HL-60 (cell line): ENCODE measurements around the gene SLC6A18.

ENCODE experiments used
- GABPA ChIP-seq: IDR thresholded peaks from 2 replicates; pipeline ENCODE4 v1.6.1; 2012; ENCODE audit warnings: low read depth
- POLR2AphosphoS5 ChIP-seq: IDR thresholded peaks from 2 replicates; pipeline ENCODE4 v1.6.1; 2012; ENCODE audit warnings: low read depth
- TF ChIP-seq, protein P1 (sequence below): IDR thresholded peaks from one replicate; pipeline ENCODE4 v1.5.1; 2011; ENCODE audit warnings: low read length, control low read depth, inconsistent platforms; ENCODE audit not compliant: insufficient read depth
- TF ChIP-seq, protein P2 (sequence below): IDR thresholded peaks from 2 replicates; pipeline ENCODE4 v1.6.1; 2012; ENCODE audit warnings: low read depth; ENCODE audit not compliant: insufficient replicate concordance

DNA sequence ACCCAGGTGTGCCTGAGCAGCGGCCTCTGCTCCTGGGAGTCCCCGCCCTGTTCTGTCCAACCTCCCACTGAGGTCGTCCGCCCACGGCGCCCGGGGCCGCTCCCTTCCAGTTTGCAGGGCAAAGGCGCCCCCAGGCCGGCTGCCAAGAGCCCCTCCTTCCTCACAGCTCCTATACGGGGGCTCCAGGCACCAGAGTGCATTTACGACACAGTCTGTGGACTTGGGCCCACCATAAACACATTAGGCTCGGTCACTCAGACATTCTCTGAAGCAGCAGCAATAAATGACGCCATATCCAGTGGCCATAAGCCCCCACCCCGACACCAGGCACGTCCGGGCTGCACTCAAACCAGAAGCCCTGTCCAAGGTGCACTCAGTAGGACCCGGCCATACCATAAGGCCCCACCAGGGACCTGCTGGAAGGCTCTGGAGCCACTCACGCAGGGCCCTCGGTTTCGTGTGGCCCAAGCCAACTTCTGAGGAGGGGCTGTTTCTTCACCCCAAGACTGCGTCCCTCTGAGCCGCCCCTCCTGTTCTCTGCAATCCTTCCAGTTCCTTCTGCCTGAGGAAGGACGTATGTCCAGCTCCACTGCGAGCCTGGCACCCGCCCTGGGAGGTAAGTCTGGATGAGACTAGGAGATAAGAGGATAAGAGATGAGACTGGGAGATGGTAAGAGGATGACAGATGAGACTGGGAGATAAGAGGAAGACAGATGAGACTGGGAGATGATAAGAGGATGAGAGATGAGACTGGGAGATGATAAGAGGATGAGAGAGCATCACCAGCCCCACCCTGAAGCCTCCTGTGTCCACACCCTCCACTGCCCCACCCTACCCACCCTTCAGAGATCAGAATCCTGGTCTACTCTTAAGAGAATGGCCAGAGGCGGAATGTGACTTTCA is 26.7 kb downstream of the SLC6A18 start:
- TF ChIP-seq POLR2AphosphoS5 (no peak), GABPA (no peak)
- TF ChIP-seq, protein P1, sequence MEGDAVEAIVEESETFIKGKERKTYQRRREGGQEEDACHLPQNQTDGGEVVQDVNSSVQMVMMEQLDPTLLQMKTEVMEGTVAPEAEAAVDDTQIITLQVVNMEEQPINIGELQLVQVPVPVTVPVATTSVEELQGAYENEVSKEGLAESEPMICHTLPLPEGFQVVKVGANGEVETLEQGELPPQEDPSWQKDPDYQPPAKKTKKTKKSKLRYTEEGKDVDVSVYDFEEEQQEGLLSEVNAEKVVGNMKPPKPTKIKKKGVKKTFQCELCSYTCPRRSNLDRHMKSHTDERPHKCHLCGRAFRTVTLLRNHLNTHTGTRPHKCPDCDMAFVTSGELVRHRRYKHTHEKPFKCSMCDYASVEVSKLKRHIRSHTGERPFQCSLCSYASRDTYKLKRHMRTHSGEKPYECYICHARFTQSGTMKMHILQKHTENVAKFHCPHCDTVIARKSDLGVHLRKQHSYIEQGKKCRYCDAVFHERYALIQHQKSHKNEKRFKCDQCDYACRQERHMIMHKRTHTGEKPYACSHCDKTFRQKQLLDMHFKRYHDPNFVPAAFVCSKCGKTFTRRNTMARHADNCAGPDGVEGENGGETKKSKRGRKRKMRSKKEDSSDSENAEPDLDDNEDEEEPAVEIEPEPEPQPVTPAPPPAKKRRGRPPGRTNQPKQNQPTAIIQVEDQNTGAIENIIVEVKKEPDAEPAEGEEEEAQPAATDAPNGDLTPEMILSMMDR, result no peak
- TF ChIP-seq, protein P2, sequence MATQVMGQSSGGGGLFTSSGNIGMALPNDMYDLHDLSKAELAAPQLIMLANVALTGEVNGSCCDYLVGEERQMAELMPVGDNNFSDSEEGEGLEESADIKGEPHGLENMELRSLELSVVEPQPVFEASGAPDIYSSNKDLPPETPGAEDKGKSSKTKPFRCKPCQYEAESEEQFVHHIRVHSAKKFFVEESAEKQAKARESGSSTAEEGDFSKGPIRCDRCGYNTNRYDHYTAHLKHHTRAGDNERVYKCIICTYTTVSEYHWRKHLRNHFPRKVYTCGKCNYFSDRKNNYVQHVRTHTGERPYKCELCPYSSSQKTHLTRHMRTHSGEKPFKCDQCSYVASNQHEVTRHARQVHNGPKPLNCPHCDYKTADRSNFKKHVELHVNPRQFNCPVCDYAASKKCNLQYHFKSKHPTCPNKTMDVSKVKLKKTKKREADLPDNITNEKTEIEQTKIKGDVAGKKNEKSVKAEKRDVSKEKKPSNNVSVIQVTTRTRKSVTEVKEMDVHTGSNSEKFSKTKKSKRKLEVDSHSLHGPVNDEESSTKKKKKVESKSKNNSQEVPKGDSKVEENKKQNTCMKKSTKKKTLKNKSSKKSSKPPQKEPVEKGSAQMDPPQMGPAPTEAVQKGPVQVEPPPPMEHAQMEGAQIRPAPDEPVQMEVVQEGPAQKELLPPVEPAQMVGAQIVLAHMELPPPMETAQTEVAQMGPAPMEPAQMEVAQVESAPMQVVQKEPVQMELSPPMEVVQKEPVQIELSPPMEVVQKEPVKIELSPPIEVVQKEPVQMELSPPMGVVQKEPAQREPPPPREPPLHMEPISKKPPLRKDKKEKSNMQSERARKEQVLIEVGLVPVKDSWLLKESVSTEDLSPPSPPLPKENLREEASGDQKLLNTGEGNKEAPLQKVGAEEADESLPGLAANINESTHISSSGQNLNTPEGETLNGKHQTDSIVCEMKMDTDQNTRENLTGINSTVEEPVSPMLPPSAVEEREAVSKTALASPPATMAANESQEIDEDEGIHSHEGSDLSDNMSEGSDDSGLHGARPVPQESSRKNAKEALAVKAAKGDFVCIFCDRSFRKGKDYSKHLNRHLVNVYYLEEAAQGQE, result no peak
